ENCODE data around the gene WDR3. TPM values are rescaled to one million over a fixed set of nuclear protein-coding genes. Genes with fewer than 3 reads are reported as not detected.
"Not testable (repeated sequence)": the region's sequence is repeated elsewhere in the genome, so short reads cannot be mapped to it uniquely, and the experiment has no call there.

WDR3 gene
- total and polyA plus RNA-seq, 2 experiments from 2014 or later, result 20.5 to 28.7 TPM

- in situ Hi-C loops (cut with MboI), result loop anchor here (25.0 kb wide), 1 partner anchor 824 kb away; no protein-coding TSS in a partner anchor
Measured at GRCh38 chr1:117911051-117911450, 18.5 kb upstream of the WDR3 start.

GRCh38 chr1:117919376-117919775 lies 10.2 kb upstream of the WDR3 start:
- H3K4me1 ChIP-seq (ENCODE audit: insufficient read depth), result no peaks in the 10 kb centered on the region
- no peak overlapping the region for H3K4me2 ChIP-seq (ENCODE audit: unreplicated experiment)
- no peak overlapping the region for H3K27ac ChIP-seq
- H3K79me2 ChIP-seq (ENCODE audit: insufficient read depth), result peaks cover 49% of the 10 kb centered on the region
- no peaks in the 10 kb centered on the region for H3K9me3 ChIP-seq (ENCODE audit: low read depth)
- no peak for DNase-seq
- peaks cover 4% of the 10 kb centered on the region; the same call in 1 of the 2 replicates for H4K20me1 ChIP-seq (ENCODE audit: insufficient read depth)
- no peaks in the 10 kb centered on the region for H3K9me2 ChIP-seq (ENCODE audit: insufficient read depth)
- H2AFZ ChIP-seq, result no peak overlapping the region
- H3K27me3 ChIP-seq (replicated peaks; ENCODE audit: insufficient read depth), result no peaks in the 10 kb centered on the region
- no peak overlapping the region for H3K4me3 ChIP-seq
- peaks cover 42% of the 10 kb centered on the region for H3K36me3 ChIP-seq (ENCODE audit: low read depth)
- H3F3A ChIP-seq (ENCODE audit: insufficient read depth), result no peaks in the 10 kb centered on the region
- in situ Hi-C loops (cut with MboI), result loop anchor here (25.0 kb wide), 1 partner anchor 832 kb away; no protein-coding TSS in a partner anchor
- no peak for TF ChIP-seq EZH2phosphoT487 (IDR thresholded peaks at IDR 0.05; ENCODE audit: insufficient read depth, low read depth)
- no peak for TF ChIP-seq EZH2 (IDR thresholded peaks at IDR 0.05; ENCODE audit: insufficient read depth, poor library complexity, severe bottlenecking)
- no peak overlapping the region for H3K9ac ChIP-seq

More at GRCh38 chr1:117911051-117911450, 18.5 kb upstream of the WDR3 start:
- no peak overlapping the region for H3K4me3 ChIP-seq
- no peaks in the 10 kb centered on the region for H3K9me3 ChIP-seq (ENCODE audit: low read depth)
- DNase-seq, result no peak
- H2AFZ ChIP-seq, result no peak overlapping the region
- no peaks in the 10 kb centered on the region for H4K20me1 ChIP-seq (ENCODE audit: insufficient read depth)
- H3K9me2 ChIP-seq (ENCODE audit: insufficient read depth), result no peaks in the 10 kb centered on the region
- no peak overlapping the region for H3K4me2 ChIP-seq (ENCODE audit: unreplicated experiment)
- no peaks in the 10 kb centered on the region for H3F3A ChIP-seq (ENCODE audit: insufficient read depth)
- H3K9ac ChIP-seq, result no peak overlapping the region
- TF ChIP-seq EZH2phosphoT487 (IDR thresholded peaks at IDR 0.05; ENCODE audit: insufficient read depth, low read depth), result no peak
- no peak for TF ChIP-seq EZH2 (IDR thresholded peaks at IDR 0.05; ENCODE audit: insufficient read depth, poor library complexity, severe bottlenecking)
- H3K27ac ChIP-seq, result no peak overlapping the region
- H3K27me3 ChIP-seq (replicated peaks; ENCODE audit: insufficient read depth), result no peaks in the 10 kb centered on the region
- no peaks in the 10 kb centered on the region for H3K4me1 ChIP-seq (ENCODE audit: insufficient read depth)
- H3K36me3 ChIP-seq (ENCODE audit: low read depth), result peaks cover 60% of the 10 kb centered on the region
- no peaks in the 10 kb centered on the region for H3K79me2 ChIP-seq (ENCODE audit: insufficient read depth)

- TF ChIP-seq EZH2 (IDR thresholded peaks at IDR 0.05; ENCODE audit: insufficient read depth, poor library complexity, severe bottlenecking), result no peak
- TF ChIP-seq EZH2phosphoT487 (IDR thresholded peaks at IDR 0.05; ENCODE audit: insufficient read depth, low read depth), result no peak
- Histone ChIP-seq H3K27me3 (replicated peaks; ENCODE audit: insufficient read depth) (no peaks in the 10 kb centered on the region), H3K79me2 (ENCODE audit: insufficient read depth) (peaks cover 75% of the 10 kb centered on the region), H2AFZ (no peak overlapping the region), H3K9me3 (ENCODE audit: low read depth) (no peaks in the 10 kb centered on the region), H3K9me2 (ENCODE audit: insufficient read depth) (no peaks in the 10 kb centered on the region), H3K4me2 (ENCODE audit: unreplicated experiment) (no peak overlapping the region), H3K27ac (no peak overlapping the region), H3F3A (ENCODE audit: insufficient read depth) (no peaks in the 10 kb centered on the region), H4K20me1 (ENCODE audit: insufficient read depth) (peaks cover 5% of the 10 kb centered on the region; the same call in 1 of the 2 replicates), H3K4me1 (ENCODE audit: insufficient read depth) (peaks cover under 1% of the 10 kb centered on the region), H3K36me3 (ENCODE audit: low read depth) (peaks cover 23% of the 10 kb centered on the region), H3K9ac (no peak overlapping the region), H3K4me3 (no peak overlapping the region)
- 92 to 96% methylated on average over 2 of the region's 2 CpGs for WGBS, 2 experiments (ENCODE audit: low coverage in 1 of 2, low lambda C conversion rate in 2 of 2, missing lambda C conversion rate in 2 of 2)
- DNase-seq, result no peak
- in situ Hi-C loops (cut with MboI), result loop anchor here (25.0 kb wide), 1 partner anchor 835 kb away; no protein-coding TSS in a partner anchor
Measured at GRCh38 chr1:117921991-117922390, 7.5 kb upstream of the WDR3 start.

- H3F3A ChIP-seq (ENCODE audit: insufficient read depth); H3K27me3 ChIP-seq (replicated peaks; ENCODE audit: insufficient read depth); DNase-seq; H3K9me3 ChIP-seq (ENCODE audit: low read depth); H3K9me2 ChIP-seq (ENCODE audit: insufficient read depth); H3K9ac ChIP-seq; H4K20me1 ChIP-seq (ENCODE audit: insufficient read depth); H2AFZ ChIP-seq; H3K4me3 ChIP-seq; H3K4me1 ChIP-seq (ENCODE audit: insufficient read depth); H3K4me2 ChIP-seq (ENCODE audit: unreplicated experiment); H3K27ac ChIP-seq: not testable (repeated sequence)
- in situ Hi-C loops (cut with MboI), result loop anchor here (25.0 kb wide), 1 partner anchor 835 kb away; no protein-coding TSS in a partner anchor
- WGBS, 2 experiments (ENCODE audit: low coverage in 1 of 2, low lambda C conversion rate in 2 of 2, missing lambda C conversion rate in 2 of 2), result 90 to 92% methylated on average over 7 of the region's 7 CpGs
- H3K36me3 ChIP-seq (ENCODE audit: low read depth), result peaks cover 18% of the 10 kb centered on the region
- peaks cover 82% of the 10 kb centered on the region for H3K79me2 ChIP-seq (ENCODE audit: insufficient read depth)
Measured at GRCh38 chr1:117922717-117923116, 6.8 kb upstream of the WDR3 start.

- no peaks in the 10 kb centered on the region for H3K9me2 ChIP-seq (ENCODE audit: insufficient read depth)
- in situ Hi-C loops (cut with MboI), result no loop called here
- DNase-seq, result no peak
- peaks cover 20% of the 10 kb centered on the region for H3K4me1 ChIP-seq (ENCODE audit: insufficient read depth)
- H3K27ac ChIP-seq, result no peak overlapping the region
- H3K79me2 ChIP-seq (ENCODE audit: insufficient read depth), result peaks cover 91% of the 10 kb centered on the region
- H3K9me3 ChIP-seq (ENCODE audit: low read depth), result no peaks in the 10 kb centered on the region
- TF ChIP-seq EZH2phosphoT487 (IDR thresholded peaks at IDR 0.05; ENCODE audit: insufficient read depth, low read depth), result no peak
- TF ChIP-seq EZH2 (IDR thresholded peaks at IDR 0.05; ENCODE audit: insufficient read depth, poor library complexity, severe bottlenecking), result no peak
- H3K4me3 ChIP-seq, result no peak overlapping the region
- peaks cover 3% of the 10 kb centered on the region; the same call in 1 of the 2 replicates for H4K20me1 ChIP-seq (ENCODE audit: insufficient read depth)
- H3K9ac ChIP-seq, result no peak overlapping the region
- peaks cover 10% of the 10 kb centered on the region for H3F3A ChIP-seq (ENCODE audit: insufficient read depth)
- H3K27me3 ChIP-seq (replicated peaks; ENCODE audit: insufficient read depth), result no peaks in the 10 kb centered on the region
- 92% methylated on average over 3 of the region's 3 CpGs for WGBS, 2 experiments (ENCODE audit: low coverage in 1 of 2, low lambda C conversion rate in 2 of 2, missing lambda C conversion rate in 2 of 2)
- no peaks in the 10 kb centered on the region for H3K36me3 ChIP-seq (ENCODE audit: low read depth)
- no peak overlapping the region for H2AFZ ChIP-seq
- H3K4me2 ChIP-seq (ENCODE audit: unreplicated experiment), result no peak overlapping the region
Measured at GRCh38 chr1:117925981-117926380, 3.6 kb upstream of the WDR3 start.
